T-helper 1 cell treated with Interleukin-12 subunit alpha and Interleukin-12 subunit beta and Interleukin-4 antibody, amounts not matched to agents 30 μg/mL and 1 μg/mL, for 36 hours (primary cell): Measurements from ENCODE around the gene DNAJB6.

ENCODE experiments used
- H3K27ac Mint-ChIP-seq: one replicate; pipeline ENCODE4 v1.8.0; 2021; ENCODE audit warnings: mild to moderate bottlenecking, mixed read lengths
- H3K27me3 Mint-ChIP-seq: one replicate; pipeline ENCODE4 v1.8.0; 2021; ENCODE audit warnings: low read depth, mixed read lengths
- H3K36me3 Mint-ChIP-seq: one replicate; pipeline ENCODE4 v1.8.0; 2021; ENCODE audit warnings: low read depth, mixed read lengths
- H3K4me1 Mint-ChIP-seq: one replicate; pipeline ENCODE4 v1.8.0; 2021; ENCODE audit warnings: low read depth, mixed read lengths
- H3K4me3 Mint-ChIP-seq: one replicate; pipeline ENCODE4 v1.8.0; 2021; ENCODE audit warnings: mild to moderate bottlenecking, moderate library complexity, mixed read lengths
- H3K9me3 Mint-ChIP-seq: one replicate; pipeline ENCODE4 v1.8.0; 2021; ENCODE audit warnings: mixed read lengths

The DNAJB6 gene

GRCh38 chr7:157426463-157427301 lies 89.9 kb downstream of the DNAJB6 start:
- H3K36me3 Mint-ChIP-seq = no peaks in the 10 kb centered on the region
- H3K27me3 Mint-ChIP-seq = no peaks in the 10 kb centered on the region
- no peaks in the 10 kb centered on the region for H3K4me1 Mint-ChIP-seq

GRCh38 chr7:157427811-157428553 lies 91.2 kb downstream of the DNAJB6 start:
- H3K27me3 Mint-ChIP-seq = peaks cover 2% of the 10 kb centered on the region
- H3K4me1 Mint-ChIP-seq = peaks cover 7% of the 10 kb centered on the region
- no peak overlapping the region for H3K4me3 Mint-ChIP-seq
- no peaks in the 10 kb centered on the region for H3K36me3 Mint-ChIP-seq
- H3K9me3 Mint-ChIP-seq = no peaks in the 10 kb centered on the region
- H3K27ac Mint-ChIP-seq = no peak overlapping the region

More at GRCh38 chr7:157426463-157427301, 89.9 kb downstream of the DNAJB6 start:
- Mint-ChIP-seq H3K9me3 (no peaks in the 10 kb centered on the region), H3K27ac (no peak overlapping the region), H3K4me3 (no peak overlapping the region)

DNA sequence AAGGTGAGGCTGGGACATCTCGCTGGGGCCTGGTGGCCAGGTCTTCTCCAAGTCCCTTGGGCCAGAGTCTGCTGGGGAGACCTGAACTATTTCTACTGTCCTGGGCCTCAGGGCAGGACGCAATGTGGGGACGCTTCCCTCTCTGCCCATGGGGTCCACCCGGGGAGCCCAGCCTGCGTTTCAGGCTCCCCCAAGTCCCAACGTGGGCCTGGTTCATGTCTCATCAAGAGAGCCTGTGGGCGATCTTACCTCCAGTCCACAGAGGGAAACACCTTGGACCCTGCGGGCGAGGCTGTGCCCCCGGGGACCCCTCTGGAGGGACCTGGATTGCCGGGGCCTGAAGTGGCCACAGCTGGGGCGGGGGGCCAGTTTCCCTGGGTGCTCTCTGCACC lies 91.7 kb downstream of the DNAJB6 start:
- H3K36me3 Mint-ChIP-seq = no peaks in the 10 kb centered on the region
- H3K4me3 Mint-ChIP-seq = no peak overlapping the region
- no peaks in the 10 kb centered on the region for H3K9me3 Mint-ChIP-seq
- peaks cover 4% of the 10 kb centered on the region for H3K27me3 Mint-ChIP-seq
- peaks cover 13% of the 10 kb centered on the region for H3K4me1 Mint-ChIP-seq
- H3K27ac Mint-ChIP-seq = no peak overlapping the region

- H3K27me3 Mint-ChIP-seq = peaks cover 4% of the 10 kb centered on the region
- H3K4me1 Mint-ChIP-seq = peaks cover 15% of the 10 kb centered on the region
- H3K27ac Mint-ChIP-seq = no peak overlapping the region
- H3K4me3 Mint-ChIP-seq = no peak overlapping the region
- no peaks in the 10 kb centered on the region for H3K9me3 Mint-ChIP-seq
- no peaks in the 10 kb centered on the region for H3K36me3 Mint-ChIP-seq
Observed at GRCh38 chr7:157429001-157429679, 92.3 kb downstream of the DNAJB6 start.

- no peaks in the 10 kb centered on the region for H3K9me3 Mint-ChIP-seq
- no peak overlapping the region for H3K4me3 Mint-ChIP-seq
- peaks cover 4% of the 10 kb centered on the region for H3K27me3 Mint-ChIP-seq
- peaks cover 18% of the 10 kb centered on the region for H3K4me1 Mint-ChIP-seq
- H3K36me3 Mint-ChIP-seq = no peaks in the 10 kb centered on the region
- no peak overlapping the region for H3K27ac Mint-ChIP-seq
Observed at GRCh38 chr7:157429680-157430224, 92.9 kb downstream of the DNAJB6 start.

DNA sequence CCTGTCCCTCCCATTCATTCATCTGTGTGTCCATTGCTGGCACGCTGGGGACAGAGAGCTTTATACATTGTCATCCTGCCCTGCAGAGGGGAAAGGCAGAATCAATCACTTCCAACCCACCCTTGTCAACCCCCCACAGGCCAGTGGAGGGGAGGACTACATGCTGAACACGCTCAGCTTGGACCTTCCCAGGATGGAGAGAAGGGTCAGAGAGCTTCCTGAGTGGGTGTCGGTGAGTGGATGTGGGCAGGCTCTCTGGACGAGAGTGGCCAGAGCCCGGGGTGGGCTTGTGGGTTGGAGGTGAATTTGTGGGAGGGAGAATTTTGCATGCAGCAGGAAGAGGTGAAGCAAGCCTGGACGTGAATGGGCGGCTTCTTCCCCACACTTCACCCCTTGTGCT lies 93.9 kb downstream of the DNAJB6 start:
- Mint-ChIP-seq H3K4me3 (no peak overlapping the region), H3K4me1 (peaks cover 18% of the 10 kb centered on the region), H3K9me3 (no peaks in the 10 kb centered on the region), H3K27me3 (peaks cover 4% of the 10 kb centered on the region), H3K36me3 (no peaks in the 10 kb centered on the region), H3K27ac (no peak overlapping the region)

DNA sequence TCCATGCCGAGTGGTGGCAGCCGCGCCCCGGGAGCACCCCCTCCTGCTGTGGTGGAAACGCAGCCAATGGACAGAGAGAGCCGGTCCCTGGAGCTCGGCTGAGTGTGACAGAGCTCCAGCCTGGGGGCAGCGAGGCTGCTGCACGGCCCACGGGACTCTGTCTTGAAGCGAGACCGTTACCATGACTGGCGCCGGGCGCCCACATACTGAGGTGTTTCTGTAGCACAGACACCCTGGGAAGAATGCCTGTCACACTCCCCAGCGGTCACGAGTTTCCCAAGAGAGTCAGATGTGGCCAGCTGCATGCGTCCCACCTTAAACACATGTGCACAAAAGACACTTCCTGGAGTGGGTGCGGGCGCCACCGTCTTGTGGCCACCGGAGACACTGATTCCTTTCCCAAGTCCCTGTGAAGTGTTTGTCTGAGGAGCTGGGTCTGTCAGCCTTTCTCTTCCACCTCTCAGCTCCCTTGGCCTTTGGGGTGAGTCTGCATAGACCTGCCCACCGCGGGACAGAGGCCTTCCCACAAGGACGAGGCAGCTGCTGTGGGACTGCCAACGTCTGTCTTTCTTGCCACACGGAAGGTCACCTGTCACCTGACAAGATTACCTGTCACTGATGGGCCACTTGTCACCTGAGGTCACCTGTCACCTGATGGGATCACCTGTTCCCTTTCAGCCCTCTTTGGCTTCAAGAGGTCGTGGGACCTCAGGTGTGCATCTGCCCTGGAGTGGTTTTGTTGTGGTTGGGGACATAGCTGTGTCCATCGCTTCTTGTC lies 94.6 kb downstream of the DNAJB6 start:
- H3K4me1 Mint-ChIP-seq = peaks cover 18% of the 10 kb centered on the region
- H3K36me3 Mint-ChIP-seq = no peaks in the 10 kb centered on the region
- no peak overlapping the region for H3K27ac Mint-ChIP-seq

DNA sequence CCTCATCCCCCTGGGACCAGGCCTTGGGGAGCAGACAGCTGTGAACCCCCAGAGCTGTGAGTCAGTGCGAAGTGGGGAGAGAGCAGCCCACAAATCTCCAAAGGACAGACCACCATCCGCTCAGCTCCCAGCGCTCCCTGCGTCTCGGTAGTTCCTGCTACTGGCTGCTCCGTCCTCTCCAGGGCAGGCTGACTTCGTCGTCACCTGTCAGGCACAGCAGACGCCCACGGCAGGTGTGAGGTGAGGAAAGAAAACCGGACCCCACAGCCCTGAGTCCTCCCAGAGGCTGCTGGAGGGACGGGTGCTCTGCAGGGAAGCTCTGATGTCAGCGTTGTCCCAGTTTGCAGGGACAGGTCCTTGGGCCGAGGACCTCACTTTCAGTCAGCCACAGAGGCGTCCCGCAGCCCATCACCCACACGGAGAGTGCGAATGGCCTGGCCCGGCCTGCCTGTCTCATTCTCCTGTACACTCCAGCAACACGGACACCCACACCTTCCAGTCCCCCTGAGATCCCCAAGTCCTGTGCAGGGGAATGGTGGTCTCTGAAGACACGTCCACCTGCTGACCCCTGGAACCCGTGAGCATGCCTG lies 95.2 kb downstream of the DNAJB6 start:
- Mint-ChIP-seq H3K36me3 (no peaks in the 10 kb centered on the region), H3K9me3 (no peaks in the 10 kb centered on the region), H3K27ac (peak overlapping the region; percentile 45), H3K27me3 (peaks cover 4% of the 10 kb centered on the region), H3K4me3 (peak overlapping the region; percentile 27), H3K4me1 (peaks cover 18% of the 10 kb centered on the region)

More for the DNA sequence above, 94.6 kb downstream of the DNAJB6 start:
- H3K9me3 Mint-ChIP-seq = no peaks in the 10 kb centered on the region
- no peak overlapping the region for H3K4me3 Mint-ChIP-seq
- peaks cover 4% of the 10 kb centered on the region for H3K27me3 Mint-ChIP-seq

DNA sequence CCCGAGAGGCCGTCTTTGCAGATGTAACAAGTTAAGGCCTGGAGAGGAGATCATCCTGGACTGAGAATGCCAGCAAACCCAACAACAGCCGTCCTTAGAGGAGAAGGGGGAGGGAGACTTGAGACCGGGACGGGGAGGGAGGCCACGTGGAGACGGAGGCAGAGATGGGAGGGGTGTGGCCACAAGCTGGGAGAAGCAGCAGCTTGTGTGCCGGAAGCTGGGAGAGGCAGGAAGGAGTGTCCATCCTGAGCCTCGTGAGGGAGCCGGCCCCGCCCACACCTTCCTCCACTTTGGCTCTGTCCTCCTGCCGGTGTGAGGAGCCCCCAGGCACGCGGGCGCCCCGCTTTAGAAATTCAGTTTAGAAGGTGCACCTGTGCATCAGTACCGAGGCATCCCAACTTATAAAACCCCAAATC lies 95.7 kb downstream of the DNAJB6 start:
- Mint-ChIP-seq H3K4me1 (peaks cover 18% of the 10 kb centered on the region), H3K27me3 (peaks cover 4% of the 10 kb centered on the region), H3K36me3 (no peaks in the 10 kb centered on the region), H3K27ac (peak overlapping the region; percentile 45), H3K9me3 (no peaks in the 10 kb centered on the region), H3K4me3 (peak overlapping the region; percentile 27)

DNA sequence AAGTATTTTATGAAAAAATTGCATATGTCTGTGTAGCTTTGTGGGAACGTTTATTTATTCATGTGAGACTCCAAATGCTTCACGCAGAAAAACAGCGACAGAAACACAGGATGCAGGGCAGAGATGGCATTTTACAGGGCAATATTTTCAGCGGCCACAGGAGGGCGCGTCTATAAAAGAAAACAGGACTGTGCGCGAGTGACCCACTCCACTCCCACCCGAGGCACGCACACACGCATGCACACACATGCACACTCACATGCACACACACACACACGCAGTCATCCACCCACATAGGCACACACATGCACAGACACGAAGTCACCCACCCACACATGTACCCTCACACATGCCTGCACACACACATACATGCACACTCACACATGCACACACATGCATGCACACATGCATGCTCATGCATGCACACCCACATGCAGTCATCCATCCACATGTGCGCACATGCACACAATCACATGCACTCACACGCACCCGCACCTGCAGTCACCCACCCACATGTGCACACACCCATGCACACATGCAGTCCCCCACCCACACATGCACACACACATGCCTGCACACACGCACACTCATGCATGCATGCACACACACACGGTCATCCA lies 96.3 kb downstream of the DNAJB6 start:
- H3K27ac Mint-ChIP-seq = peak overlapping the region; percentile 36
- H3K4me3 Mint-ChIP-seq = peak overlapping the region; percentile 27
- peaks cover 4% of the 10 kb centered on the region for H3K27me3 Mint-ChIP-seq
- no peaks in the 10 kb centered on the region for H3K36me3 Mint-ChIP-seq
- no peaks in the 10 kb centered on the region for H3K9me3 Mint-ChIP-seq
- peaks cover 18% of the 10 kb centered on the region for H3K4me1 Mint-ChIP-seq

- Mint-ChIP-seq H3K9me3 (no peaks in the 10 kb centered on the region), H3K27ac (no peak overlapping the region), H3K36me3 (no peaks in the 10 kb centered on the region), H3K4me3 (no peak overlapping the region), H3K4me1 (peaks cover 18% of the 10 kb centered on the region), H3K27me3 (peaks cover 4% of the 10 kb centered on the region)
Observed at GRCh38 chr7:157433628-157434027, 96.8 kb downstream of the DNAJB6 start.

DNA sequence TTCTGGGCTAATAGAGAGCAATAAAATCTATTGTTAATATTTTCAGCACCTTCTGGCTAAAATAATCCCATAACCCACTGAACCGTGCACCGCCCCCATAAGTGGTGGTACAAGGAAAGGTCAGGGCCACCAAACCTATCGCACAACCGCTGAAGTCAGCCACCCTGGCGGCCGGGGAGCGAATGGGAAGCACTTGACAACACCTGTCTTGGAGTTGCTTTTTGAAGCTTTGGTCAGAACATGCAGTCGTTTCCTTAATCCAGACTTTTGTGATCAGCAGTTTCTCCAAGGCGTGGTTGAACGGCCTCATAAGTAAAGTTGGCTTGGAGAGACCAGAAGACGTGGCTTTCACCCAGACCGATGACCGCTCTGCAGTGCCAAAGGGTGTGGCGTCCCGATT lies 97.4 kb downstream of the DNAJB6 start:
- Mint-ChIP-seq H3K4me3 (no peak overlapping the region), H3K4me1 (peaks cover 18% of the 10 kb centered on the region), H3K36me3 (no peaks in the 10 kb centered on the region), H3K27ac (no peak overlapping the region), H3K9me3 (no peaks in the 10 kb centered on the region), H3K27me3 (peaks cover 4% of the 10 kb centered on the region)

GRCh38 chr7:157434701-157435100 lies 97.9 kb downstream of the DNAJB6 start:
- H3K27ac Mint-ChIP-seq = no peak overlapping the region
- no peak overlapping the region for H3K4me3 Mint-ChIP-seq
- H3K27me3 Mint-ChIP-seq = peaks cover 7% of the 10 kb centered on the region
- no peaks in the 10 kb centered on the region for H3K9me3 Mint-ChIP-seq
- H3K36me3 Mint-ChIP-seq = no peaks in the 10 kb centered on the region
- peaks cover 18% of the 10 kb centered on the region for H3K4me1 Mint-ChIP-seq
